Right cardiac atrium (tissue), 5 donors: ENCODE results near the gene ATP1A3. TPM values are rescaled to one million over a fixed set of nuclear protein-coding genes. Genes with fewer than 3 reads are reported as not detected.

Experiments used
- ATAC-seq, 2 donors: fragments of 200-7000 bp; cut with Tn5 transposase; one replicate each; pipeline versions ENCODE4 v1.8.0 to v1.9.1; 2020; ENCODE audit warnings: moderate library complexity in 2 of 2, mild to moderate bottlenecking in 1 of 2
- DNase-seq, 3 donors: peaks; one replicate each; pipeline ENCODE4 v3.0.0-alpha.2; 2020
- H3K27ac ChIP-seq: one replicate; pipeline ENCODE4 v1.5.1; 2013; ENCODE audit warnings: mild to moderate bottlenecking, low read length, control low read depth, moderate library complexity
- H3K27me3 ChIP-seq: one replicate; pipeline ENCODE4 v1.6.1; 2013; ENCODE audit not compliant: control insufficient read depth, insufficient read depth
- H3K4me1 ChIP-seq: one replicate; pipeline ENCODE4 v1.6.1; 2013; ENCODE audit warnings: low read length; ENCODE audit not compliant: control insufficient read depth, insufficient read depth
- H3K4me3 ChIP-seq: one replicate; pipeline ENCODE4 v1.5.1; 2013; ENCODE audit warnings: low read length, control low read depth
- H3K9me3 ChIP-seq: one replicate; pipeline ENCODE4 v1.6.1; 2013; ENCODE audit warnings: low read length; ENCODE audit not compliant: control insufficient read depth
- WGBS: extraction: QIAGEN DNeasy Blood & Tissue Kit; methylation state at CpG from one replicate; pipeline ENCODE4 v1.1.7; 2013; 5-methylcytosine and 5-hydroxymethylcytosine counted together
- intact Hi-C, 4 donors: fragments of 100-400 bp; cut with DNase I; formaldehyde crosslinking; loops; one replicate each; pipeline versions ENCODE4 v1.11.0 to v1.14.0; 2022 to 2023
- polyA plus RNA-seq: library from polyadenylated mRNA; stranded (reverse); fragments of 200-250 nt; gene quantifications from one replicate; pipeline ENCODE4 v1.2.3, GENCODE V29; 2013
- total RNA-seq, 4 donors: library from RNA; stranded (reverse); fragmentation: NEBNext Ultra II Directional; extraction: Animal tissue kit (Norgen Biotek cat#: 25700); gene quantifications; one replicate each; pipeline ENCODE4 v1.2.1, GENCODE V29; 2021
- donor health status: healthy with polysubstance abuse.
- donor health status: DM: no; HTN: yes; CAD: no.
- donor health status: DM: no; HTN: no; CAD: no.
- donor health status: DM: no; HTN: yes; CAD: no; lungs with severe emphysema.
- donor health status: DM: yes; HTN: yes; CAD: no.

The ATP1A3 gene
- total and polyA plus RNA-seq, 5 donors = 104 to 295 (median 231) TPM

GRCh38 chr19:41919948-41920712 is 73.9 kb downstream of the ATP1A3 start:
- no peaks in the 10 kb centered on the region for H3K27me3 ChIP-seq

DNA sequence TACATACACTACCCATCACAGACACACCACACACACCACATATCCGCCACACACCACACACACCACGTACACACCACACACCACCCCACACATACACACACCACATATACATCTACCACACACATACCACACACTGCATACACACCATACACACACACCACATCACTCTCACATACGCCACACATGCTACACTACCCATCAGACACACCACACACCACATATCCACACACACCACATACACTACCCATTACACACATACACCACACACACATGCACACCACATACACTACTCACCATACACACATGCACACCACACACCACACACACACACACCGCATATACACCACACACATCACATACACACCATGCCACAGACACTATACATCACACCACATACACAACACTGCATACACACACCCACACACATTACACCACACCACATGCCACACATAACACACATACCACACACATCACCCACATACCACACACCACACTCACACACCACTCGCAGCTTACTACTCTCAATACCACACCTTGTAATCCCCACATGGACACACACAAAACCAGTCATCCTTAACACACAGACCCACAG is 75.3 kb downstream of the ATP1A3 start:
- WGBS = 91% methylated on average over 5 of the region's 5 CpGs
- H3K9me3 ChIP-seq = no peaks in the 10 kb centered on the region
- peak in 1 of 3 donors; percentile 5 for DNase-seq
- ATAC-seq = no peak
- no peak overlapping the region for H3K27ac ChIP-seq
- no peak overlapping the region for H3K4me3 ChIP-seq
- H3K27me3 ChIP-seq = no peaks in the 10 kb centered on the region
- intact Hi-C loops = no loop called here
- no peaks in the 10 kb centered on the region for H3K4me1 ChIP-seq

More at GRCh38 chr19:41919948-41920712, 73.9 kb downstream of the ATP1A3 start:
- ATAC-seq (no peak), DNase-seq (peak in 2 of 3 donors; percentile 25 to 26)
- H3K4me3 ChIP-seq = no peak overlapping the region
- H3K9me3 ChIP-seq = no peaks in the 10 kb centered on the region
- no peaks in the 10 kb centered on the region for H3K4me1 ChIP-seq
- intact Hi-C loops = no loop called here
- no peak overlapping the region for H3K27ac ChIP-seq
- WGBS = 84% methylated on average over 33 of the region's 33 CpGs

GRCh38 chr19:41918095-41918494 is 75.9 kb downstream of the ATP1A3 start:
- intact Hi-C loops = no loop called here
- Histone ChIP-seq H3K27ac (no peak overlapping the region), H3K9me3 (no peaks in the 10 kb centered on the region), H3K4me3 (no peak overlapping the region), H3K27me3 (no peaks in the 10 kb centered on the region), H3K4me1 (no peaks in the 10 kb centered on the region)
- DNase-seq = no peak
- 86% methylated on average over 6 of the region's 6 CpGs for WGBS
- ATAC-seq = no peak

- H3K27ac ChIP-seq = no peak overlapping the region
- no peaks in the 10 kb centered on the region for H3K9me3 ChIP-seq
- intact Hi-C loops = no loop called here
- WGBS = 59% methylated on average over 12 of the region's 12 CpGs
- H3K27me3 ChIP-seq = no peaks in the 10 kb centered on the region
- ATAC-seq (no peak), DNase-seq (peak in 2 of 3 donors; percentile 25 to 55)
- H3K4me3 ChIP-seq = no peak overlapping the region
- no peaks in the 10 kb centered on the region for H3K4me1 ChIP-seq
These were observed 76.4 kb downstream of the ATP1A3 start for GRCh38 chr19:41917676-41918075.

Other genes with a start within 250 kb of the ATP1A3 start
- under 1 TPM in 1 of 4 donors, not detected in 3; 0.36 TPM for gene CEACAM6, start 238.7 kb downstream of the ATP1A3 start, total RNA-seq
- not detected for gene CEACAM6, start 238.7 kb downstream of the ATP1A3 start, polyA plus RNA-seq
- gene CEACAM3, start 197.6 kb downstream of the ATP1A3 start, total RNA-seq = under 1 TPM in 2 of 4 donors, not detected in 2; 0.29 to 0.59 TPM
- 0.07 TPM for gene CEACAM3, start 197.6 kb downstream of the ATP1A3 start, polyA plus RNA-seq
- not detected for gene LYPD4, start 149.5 kb downstream of the ATP1A3 start, total RNA-seq
- not detected for gene LYPD4, start 149.5 kb downstream of the ATP1A3 start, polyA plus RNA-seq
- not detected for gene DMRTC2, start 149.2 kb downstream of the ATP1A3 start, total RNA-seq
- gene DMRTC2, start 149.2 kb downstream of the ATP1A3 start, polyA plus RNA-seq = not detected
- gene RPS19, start 134.0 kb downstream of the ATP1A3 start, total RNA-seq = 100 to 1,000 TPM; 625 to 784 (median 741) TPM
- 863 TPM for gene RPS19, start 134.0 kb downstream of the ATP1A3 start, polyA plus RNA-seq
- gene CD79A, start 117.0 kb downstream of the ATP1A3 start, total RNA-seq = under 1 TPM in 2 of 4 donors, not detected in 2; 0.37 to 0.58 TPM
- gene CD79A, start 117.0 kb downstream of the ATP1A3 start, polyA plus RNA-seq = 0.09 TPM
- gene ARHGEF1, start 111.0 kb downstream of the ATP1A3 start, total RNA-seq = 10 to 100 TPM; 39.7 to 43.9 (median 40.8) TPM
- gene ARHGEF1, start 111.0 kb downstream of the ATP1A3 start, polyA plus RNA-seq = 42.8 TPM
- under 1 TPM in 1 of 4 donors, not detected in 3; 0.20 TPM for gene ERFL, start 65.8 kb downstream of the ATP1A3 start, total RNA-seq
- gene ERFL, start 65.8 kb downstream of the ATP1A3 start, polyA plus RNA-seq = 0.02 TPM
- 100 to 1,000 TPM in 1 of 4 donors, 10 to 100 TPM in 3; 79.6 to 113 (median 90.3) TPM for gene RABAC1, start 34.9 kb downstream of the ATP1A3 start, total RNA-seq
- 140 TPM for gene RABAC1, start 34.9 kb downstream of the ATP1A3 start, polyA plus RNA-seq
- gene GRIK5, start 76.0 kb upstream of the ATP1A3 start, total RNA-seq = 10 to 100 TPM; 12.5 to 18.3 (median 14.6) TPM
- gene GRIK5, start 76.0 kb upstream of the ATP1A3 start, polyA plus RNA-seq = 8.9 TPM
- gene ZNF574, start 81.9 kb upstream of the ATP1A3 start, total RNA-seq = 1 to 10 TPM; 8.4 to 9.3 (median 8.5) TPM
- gene ZNF574, start 81.9 kb upstream of the ATP1A3 start, polyA plus RNA-seq = 5.2 TPM
- 1 to 10 TPM; 1.4 to 1.6 (median 1.6) TPM for gene POU2F2, start 138.2 kb upstream of the ATP1A3 start, total RNA-seq
- gene POU2F2, start 138.2 kb upstream of the ATP1A3 start, polyA plus RNA-seq = 0.77 TPM
- 10 to 100 TPM; 14.6 to 19.9 (median 17.8) TPM for gene DEDD2, start 223.4 kb upstream of the ATP1A3 start, total RNA-seq
- 21.6 TPM for gene DEDD2, start 223.4 kb upstream of the ATP1A3 start, polyA plus RNA-seq
- gene ZNF526, start 226.1 kb upstream of the ATP1A3 start, total RNA-seq = 1 to 10 TPM; 5.4 to 7.3 (median 6.5) TPM
- 3.3 TPM for gene ZNF526, start 226.1 kb upstream of the ATP1A3 start, polyA plus RNA-seq
- gene GSK3A, start 248.4 kb upstream of the ATP1A3 start, total RNA-seq = 10 to 100 TPM; 32.0 to 37.3 (median 34.9) TPM
- 46.5 TPM for gene GSK3A, start 248.4 kb upstream of the ATP1A3 start, polyA plus RNA-seq